ENCODE results near the gene SLC29A2. TPM values are rescaled to one million over a fixed set of nuclear protein-coding genes. Genes with fewer than 3 reads are reported as not detected.
"Not testable (repeated sequence)": the region's sequence is repeated elsewhere in the genome, so short reads cannot be mapped to it uniquely, and the experiment has no call there.

The SLC29A2 gene
- total RNA-seq, 1 experiment from 2014 or later, result not detected

DNA sequence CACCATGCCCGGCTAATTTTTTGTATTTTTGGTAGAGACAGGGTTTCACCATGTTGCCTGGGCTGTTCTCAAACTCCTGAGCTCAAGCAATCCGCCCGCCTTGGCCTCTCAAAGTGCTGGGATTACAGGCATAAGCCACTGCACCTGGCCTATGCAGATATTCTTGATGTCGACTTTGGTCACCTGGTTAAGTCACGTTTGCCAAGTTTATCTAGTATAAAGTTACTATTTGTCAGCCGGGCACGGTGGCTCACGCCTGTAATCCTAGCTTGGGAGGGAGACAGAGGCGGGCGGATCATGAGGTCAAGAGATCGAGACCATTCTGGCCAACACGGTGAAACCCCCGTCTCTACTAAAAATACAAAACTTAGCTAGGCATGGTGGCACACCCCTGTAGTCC lies 12.8 kb upstream of the SLC29A2 start:
- not testable (repeated sequence) for DNase-seq (ENCODE audit: low spot score)

DNA sequence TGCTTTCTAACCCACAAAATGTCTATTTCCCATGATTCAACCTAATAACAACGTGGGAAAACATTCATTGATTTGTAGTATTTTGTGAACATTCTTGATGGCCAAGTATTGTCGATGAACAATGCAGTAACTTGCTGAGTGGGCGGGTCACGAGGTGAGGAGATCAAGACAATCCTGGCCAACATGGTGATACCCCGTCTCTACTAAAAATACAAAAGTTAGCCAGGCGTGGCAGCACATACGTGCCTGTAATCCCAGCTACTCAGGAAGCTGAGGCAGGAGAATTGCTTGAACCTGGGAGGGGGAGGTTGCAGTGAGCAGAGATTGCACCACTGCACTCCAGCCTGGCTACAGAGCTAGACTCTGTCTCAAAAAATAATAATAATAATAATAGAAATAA lies 8.7 kb upstream of the SLC29A2 start:
- not testable (repeated sequence) for DNase-seq (ENCODE audit: low spot score)

DNA sequence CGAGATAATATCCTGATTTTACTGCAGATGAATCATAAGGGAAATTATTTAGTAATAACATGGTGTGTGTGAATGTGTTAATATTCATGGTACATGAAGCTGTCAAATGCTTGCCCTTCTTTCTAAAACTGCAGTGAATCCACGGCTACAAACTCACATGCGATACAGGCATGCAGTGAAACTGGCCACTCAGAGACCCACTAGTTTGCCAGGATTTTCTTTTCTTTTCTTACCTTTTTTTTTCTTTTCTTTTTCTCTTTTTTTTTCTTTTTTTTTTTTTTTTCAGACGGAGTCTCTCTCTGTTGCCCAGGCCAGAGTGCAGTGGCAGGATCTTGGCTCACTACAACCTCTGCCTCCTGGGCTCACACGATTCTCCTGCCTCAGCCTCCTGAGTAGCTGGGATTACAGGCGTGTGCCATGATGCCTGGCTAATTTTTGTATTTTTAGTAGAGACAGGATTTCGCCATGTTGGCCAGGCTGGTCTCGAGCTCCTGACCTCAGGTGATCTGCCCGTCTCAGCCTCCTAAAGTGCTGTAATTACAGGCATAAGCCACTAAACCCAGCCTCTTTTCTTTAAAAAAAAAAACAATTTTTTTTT lies 2.2 kb upstream of the SLC29A2 start:
- not testable (repeated sequence) for DNase-seq (ENCODE audit: low spot score)

DNA sequence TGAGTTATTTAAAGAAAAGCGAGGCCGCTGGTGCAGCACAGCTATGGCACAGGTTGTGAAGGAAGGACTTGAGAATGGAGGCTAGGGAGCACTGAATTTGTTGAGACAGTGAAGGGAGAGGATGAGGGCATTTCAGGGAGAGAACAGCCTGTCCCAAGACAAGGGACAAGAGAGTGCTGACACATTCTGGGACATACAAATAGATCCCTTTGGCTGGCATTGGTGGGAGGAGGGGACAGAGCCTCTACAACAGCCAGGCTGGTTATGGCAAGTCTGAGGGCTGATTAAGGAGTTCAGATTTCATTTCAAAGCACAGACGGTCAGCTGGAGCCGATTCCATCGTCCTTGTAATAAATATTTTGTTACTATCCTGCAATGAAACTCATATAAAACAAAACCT lies 1.7 kb upstream of the SLC29A2 start:
- no peak for DNase-seq (ENCODE audit: low spot score)

DNA sequence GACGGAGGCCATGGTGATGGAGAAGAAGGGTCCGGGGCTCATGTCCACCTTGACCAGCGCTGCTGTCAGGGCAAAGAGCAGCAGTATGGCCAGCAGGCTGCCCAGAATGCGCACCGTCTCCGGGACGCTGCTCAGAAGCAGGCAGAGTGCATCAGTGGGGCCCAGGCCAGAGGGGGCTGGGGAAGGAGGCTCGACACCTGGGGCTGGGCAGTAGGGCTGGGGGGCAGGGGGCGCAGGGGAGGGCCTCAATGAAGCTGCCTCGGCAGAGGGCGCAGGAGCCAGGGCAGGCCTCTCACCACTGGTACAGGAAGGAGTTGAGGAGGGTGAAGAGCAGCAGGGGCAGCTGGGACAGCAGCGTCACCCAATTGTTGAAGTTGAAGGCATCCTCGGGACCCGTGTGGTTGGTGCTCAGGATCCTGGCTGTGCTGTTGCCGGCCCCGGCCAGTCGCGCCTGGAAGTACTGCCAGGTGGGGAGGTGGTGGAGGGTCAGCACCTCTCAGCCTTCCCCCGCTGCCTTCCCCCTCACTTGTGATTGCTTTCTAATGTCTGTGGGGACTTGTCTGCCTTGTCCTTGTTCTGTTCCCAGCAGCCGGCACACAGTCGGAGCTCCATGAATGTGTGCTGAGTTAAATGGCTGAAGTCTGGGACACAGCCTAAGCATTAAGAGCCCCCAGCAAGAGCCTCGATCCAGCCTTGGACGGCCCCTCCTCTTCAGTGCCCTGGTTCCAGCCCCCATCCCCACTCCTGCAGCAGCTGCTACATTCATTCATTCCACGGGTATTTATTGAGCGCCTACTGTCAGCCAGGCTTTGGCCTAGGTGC lies 2.3 kb downstream of the SLC29A2 start:
- DNase-seq (ENCODE audit: low spot score), result no peak

DNA sequence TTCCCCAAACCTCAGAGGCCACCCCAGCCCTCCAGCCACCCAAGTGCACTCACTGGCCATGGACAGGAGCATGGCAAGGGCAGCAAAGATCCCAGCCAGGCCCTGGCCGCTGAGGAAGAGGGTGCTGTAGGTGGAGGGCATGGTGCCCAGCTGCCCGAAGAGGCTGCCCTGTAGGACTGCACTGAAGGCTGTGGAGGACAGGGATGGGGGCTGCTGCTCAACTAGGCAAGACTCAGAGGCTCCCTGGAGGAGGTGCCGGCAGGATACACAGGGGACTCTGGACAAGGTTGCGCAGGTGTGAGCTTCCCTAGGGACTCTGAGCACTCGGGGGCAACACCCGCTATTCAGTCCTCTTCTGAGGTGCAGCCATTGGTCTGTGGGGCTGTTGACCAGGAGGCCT lies 3.1 kb downstream of the SLC29A2 start:
- DNase-seq (ENCODE audit: low spot score), result no peak

DNA sequence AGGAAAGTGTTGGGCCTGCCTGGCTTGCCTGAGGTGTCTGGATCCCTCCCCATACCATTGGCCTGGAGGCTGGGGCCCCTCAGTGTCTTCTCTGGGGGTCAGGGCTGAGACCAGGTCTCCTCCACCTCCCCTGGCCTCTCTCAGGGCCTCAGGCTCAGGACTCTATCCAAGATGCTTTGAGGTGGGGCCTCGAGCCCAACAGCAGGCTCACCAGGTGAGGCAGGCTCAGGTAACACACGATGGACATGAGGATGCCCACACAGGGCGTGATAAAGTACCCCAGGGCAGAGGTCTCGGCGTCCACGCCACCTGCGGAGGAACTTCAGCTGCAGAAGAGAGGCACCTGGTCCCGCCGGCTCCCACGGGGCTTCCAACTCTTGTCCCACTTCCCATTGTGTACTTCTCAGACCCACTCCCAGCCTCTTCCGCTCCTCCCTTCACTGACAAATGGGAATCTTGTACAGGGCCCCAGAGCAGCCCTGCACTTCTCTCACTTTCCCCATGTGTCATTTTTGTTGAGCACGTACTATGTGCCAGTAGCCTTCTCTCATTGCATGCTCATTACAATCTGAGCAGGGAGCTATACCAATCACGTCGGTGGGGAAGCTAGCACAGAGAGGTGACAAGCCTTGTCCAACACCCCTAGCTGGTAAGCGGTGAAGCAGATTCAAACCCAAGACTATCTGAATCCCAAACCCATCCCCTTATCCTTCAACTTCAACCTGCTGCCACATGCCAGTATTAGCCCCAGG lies 3.8 kb downstream of the SLC29A2 start:
- DNase-seq (ENCODE audit: low spot score), result no peak

DNA sequence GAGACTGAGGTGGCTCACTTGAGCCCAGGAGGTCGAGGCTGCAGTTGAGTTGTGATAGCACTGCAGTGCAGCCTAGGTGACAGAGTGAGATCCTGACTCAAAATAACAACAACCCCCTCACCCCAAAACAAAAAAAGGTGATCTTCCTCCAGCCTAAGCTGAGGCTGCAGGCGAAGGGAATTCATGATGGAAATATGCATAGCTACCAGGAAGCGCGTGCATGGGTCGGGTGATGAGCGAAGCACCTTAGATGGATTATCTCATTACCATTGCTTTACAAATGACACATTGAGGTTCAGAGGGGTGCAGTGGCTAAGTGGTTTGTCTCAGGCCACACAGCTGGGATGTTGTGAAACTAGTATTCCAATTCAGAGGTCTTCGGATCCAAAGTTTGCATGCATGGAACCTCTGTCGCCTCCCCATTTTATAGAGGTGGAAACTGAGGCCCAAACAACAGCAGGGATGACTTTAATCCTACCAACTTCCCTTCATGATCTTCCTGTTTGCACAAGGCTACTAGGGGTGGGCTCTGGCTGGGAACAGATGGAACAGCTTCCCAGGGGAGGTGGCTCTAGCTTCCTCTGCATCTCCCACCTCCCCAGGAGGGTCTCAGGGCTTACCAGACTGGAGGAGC lies 4.6 kb downstream of the SLC29A2 start:
- no peak for DNase-seq (ENCODE audit: low spot score)

DNA sequence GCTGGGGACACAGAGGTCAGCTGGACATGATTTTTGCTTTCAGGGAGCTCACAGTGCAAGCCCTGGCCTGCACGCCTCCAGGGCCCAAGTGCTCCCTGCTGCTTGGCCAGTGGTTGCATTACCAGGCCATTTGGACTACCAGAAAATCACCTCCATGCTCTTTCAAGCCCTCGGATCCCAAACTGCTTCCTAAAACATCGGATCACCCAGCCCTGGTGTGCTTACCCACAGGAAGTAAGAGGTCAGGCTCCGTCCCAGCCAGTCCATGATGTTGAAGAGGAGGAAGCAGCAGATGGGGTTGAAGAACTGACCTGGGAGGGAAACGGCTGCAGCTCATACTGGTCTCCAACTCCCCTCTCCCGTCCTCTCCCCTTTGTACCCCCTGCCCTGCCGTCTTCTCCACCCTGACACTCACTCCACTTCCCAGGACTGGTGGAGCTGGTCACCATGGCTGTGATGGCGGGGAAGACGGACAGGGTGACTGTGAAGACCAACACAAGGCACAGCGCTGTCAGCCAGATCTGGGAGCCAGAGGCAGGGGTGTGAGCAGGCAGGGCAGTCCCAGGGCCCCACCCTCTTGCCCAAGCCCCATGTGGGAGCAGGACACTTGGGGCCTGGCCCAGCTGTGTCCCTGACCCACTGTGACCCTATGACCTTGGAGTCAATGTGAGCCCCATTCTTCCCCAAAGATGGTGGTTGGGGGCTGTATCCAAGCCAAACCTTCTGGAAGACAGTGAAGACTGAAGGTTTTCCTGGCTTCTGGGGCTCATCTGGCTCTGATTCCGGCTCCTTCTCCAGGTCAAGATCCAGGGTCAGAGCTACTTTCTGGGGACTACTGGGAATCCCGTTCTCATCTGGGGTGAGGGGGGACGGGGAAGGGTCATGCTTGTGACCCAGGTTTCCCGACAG lies 5.6 kb downstream of the SLC29A2 start:
- DNase-seq (ENCODE audit: low spot score), result no peak

DNA sequence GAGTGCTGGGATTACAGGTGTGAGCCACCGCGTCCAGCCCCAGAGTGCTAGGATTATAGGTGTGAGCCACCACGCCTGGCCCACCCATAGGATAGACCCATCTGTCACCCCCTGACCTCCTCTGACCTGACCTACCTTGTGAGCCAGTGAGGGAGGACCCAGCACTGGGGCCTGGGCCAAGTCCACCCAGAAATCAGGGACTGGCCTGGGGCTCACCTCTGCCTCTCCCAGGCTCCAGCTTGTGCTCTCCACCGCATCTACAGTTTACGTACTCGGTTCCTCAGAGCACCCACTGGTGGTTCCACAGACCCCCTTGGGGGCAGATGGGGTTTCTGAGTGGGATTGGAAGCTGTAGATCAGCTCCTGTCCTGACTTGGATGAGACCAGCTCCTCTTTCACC lies 6.4 kb downstream of the SLC29A2 start:
- no peak for DNase-seq (ENCODE audit: low spot score)

DNA sequence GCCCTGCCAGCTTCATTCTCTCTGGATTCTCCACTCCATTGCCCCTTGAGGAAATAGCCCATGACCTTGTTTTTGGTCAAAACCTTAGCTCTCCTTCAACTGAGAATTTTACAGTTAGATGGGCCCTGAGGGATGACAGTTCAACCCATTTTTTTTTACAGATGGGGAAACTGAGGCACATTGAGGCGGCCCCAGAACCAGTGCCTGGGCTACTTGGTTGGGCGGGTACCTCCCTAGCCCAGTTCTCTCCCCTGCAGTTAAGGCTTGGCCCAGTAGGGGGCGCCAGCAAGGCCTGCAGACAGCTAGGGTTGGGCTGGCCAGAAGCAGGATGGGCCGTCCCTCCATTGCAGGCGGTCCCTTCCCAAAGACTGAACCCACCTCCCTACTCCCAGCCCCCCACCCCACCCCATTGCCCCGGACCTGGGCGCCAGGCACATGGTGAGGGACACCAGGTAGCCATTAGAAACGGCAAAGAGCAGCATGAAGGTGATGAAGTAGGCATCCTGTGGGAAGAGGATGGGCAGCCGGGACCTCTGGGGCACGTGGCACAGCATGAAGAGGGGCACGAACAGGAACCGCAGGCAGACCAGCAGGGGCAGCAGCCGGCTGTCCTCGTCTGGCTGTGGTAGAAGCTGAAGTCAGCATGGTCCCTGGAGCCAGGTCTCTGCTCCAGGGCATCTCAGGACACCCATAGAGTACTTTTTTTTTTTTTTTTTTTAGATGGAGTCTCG lies 7.6 kb downstream of the SLC29A2 start:
- no peak for DNase-seq (ENCODE audit: low spot score)

DNA sequence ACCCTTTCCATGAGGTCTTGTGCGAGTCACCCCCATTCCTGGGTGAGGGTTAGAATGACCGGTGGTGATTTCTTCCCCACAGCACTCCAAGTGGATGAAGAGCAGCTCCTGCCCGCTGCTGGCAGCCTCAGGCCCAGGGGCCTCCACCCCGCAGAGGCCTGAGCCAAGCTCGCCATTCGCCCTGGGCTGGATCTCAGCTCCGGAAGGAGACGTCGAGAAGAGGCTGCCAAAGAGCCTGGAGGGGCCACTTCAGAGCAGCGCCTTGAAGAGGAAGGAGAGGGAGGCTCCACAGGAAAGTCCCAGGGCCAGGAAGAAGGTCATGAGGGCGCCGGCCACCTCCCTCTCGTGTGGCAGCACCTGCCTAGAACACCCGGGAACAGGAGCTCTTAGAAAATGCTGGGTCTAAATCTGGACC lies 8.4 kb downstream of the SLC29A2 start:
- DNase-seq (ENCODE audit: low spot score), result no peak

DNA sequence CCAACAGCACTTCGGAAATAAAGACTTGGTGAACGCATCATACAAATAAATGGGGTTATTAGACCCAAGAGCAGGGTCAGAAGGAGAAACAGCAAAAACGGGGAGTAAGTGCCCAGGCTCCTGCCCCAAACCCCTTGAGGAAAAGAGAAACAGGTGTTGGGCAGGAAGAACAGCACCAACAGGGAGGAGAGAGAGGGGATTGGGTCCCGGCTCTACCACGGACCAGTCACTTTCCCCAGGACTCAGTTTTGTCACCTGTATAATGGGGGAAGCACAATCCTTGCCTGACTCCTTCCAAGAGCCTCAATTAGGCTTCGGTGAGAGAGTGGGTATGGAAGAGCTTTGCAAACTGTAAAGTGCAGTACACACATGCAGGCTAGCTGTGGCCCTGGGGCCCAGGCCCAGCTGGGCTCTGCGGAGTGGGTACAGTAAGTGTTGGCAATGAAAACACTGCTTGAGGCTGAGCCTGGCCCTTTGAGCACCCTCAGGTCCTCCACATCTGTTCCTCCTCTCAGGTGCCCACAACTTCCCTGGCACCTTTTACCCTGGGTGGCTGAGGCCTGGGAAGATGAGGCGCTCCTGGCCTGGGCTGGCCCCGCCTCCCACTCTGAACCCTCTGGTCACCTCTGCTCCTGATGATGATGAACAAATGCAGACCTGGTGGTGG lies 8.9 kb downstream of the SLC29A2 start:
- no peak for DNase-seq (ENCODE audit: low spot score)

DNA sequence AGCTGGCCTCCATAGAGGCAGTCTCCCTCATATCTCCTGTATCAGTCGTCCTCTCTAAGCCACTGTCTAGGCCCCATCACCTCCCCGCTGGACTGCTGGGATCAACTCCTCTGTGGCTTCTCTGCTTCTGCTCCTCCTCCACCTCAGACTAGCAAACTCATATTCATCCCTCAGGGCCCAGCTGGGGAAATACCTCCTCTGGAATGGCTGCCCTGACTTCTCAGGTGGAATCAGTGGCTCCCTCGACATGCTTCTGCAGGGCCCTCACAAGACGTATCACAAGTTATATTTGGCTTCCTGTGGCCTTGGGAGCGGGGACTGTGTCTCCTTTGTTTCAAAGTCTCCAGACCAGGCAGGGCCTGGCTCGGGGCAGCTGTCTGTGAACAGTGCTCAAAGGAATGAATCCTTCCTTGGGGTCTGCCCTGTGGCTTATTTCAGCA lies 10.0 kb downstream of the SLC29A2 start:
- no peak for DNase-seq (ENCODE audit: low spot score)

DNA sequence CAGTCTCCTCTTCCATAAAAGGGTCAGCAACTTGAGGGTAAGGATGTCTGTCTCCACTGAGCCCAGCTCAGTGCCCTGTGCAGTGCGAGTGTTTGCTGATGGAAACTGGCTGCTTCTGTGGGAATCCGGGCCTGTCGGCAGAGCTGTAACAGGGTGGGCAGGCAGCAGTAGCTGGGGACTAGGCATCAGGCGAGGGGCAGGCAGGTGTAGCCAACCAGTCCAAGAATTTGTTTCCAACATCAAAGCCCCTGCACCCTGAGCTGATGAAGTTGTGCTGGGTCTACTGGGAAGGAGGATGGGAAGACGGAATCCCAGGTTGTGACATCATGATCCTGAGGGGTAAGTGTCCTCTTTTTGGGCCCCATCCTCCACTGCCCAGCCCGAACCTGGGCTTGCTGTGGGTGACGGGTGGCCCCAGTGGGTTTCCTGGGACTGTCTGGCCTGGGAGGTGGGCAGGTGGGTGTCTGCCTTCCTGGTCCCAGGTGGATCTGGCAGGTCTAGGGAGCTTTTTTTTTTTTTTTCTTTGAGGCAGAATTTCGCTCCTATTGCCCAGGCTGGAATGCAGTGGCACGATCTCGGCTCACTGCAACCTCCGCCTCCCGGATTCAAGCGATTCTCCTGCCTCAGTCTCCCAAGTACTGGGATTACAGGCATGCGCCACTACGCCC lies 11.0 kb downstream of the SLC29A2 start:
- DNase-seq (ENCODE audit: low spot score), result no peak

DNA sequence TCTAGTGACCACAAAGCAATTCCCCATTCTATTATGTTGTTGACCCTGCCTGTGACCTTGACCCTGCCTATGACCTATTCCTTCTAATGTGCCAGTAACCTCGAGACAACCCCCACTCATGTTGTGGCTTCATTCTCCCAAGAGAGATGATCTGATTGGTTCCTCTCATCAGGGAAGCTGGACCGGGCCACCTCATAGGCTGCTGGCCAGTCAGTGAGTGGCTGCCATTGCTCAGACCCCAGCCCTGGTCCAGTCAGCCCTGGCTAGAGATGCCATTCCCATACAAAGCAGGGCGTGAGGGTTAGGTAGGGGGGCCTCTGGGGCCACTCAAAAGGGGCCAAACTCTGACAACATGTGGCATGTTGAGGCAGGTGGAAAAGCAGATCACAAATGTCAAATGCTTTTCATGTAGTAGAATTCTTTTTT lies 11.9 kb downstream of the SLC29A2 start:
- no peak for DNase-seq (ENCODE audit: low spot score)

DNA sequence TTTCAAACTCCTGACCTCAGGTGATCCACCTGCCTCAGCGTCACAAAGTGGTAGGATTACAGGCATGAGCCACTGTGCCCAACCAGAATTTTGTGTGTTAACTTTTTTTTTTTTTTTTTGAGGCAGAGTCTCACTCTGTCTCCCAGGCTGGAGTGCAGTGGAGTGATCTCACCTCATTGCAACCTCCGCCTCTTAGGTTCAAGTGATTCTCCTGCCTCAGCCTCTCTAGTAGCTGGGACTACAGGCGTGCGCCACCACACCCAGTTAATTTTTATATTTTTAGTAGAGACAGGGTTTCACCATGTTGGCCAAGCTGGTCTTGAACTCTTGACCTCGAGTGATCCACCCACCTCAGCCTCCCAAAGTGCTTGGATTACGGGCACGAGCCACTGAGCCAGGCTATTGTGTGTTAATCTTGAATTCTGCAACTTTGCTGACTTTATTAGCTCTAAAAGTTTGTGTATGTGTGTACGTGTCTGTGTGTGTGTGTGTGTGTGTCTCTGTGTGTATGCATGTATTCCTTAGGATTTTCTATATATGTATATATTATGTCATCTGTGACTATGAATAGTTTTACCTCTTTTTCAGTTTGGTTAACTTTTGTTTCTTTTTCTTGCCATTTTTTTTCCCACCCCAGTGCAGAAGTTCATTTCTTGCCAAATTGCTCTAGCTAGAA lies 20.9 kb downstream of the SLC29A2 start:
- DNase-seq (ENCODE audit: low spot score), result not testable (repeated sequence)

DNA sequence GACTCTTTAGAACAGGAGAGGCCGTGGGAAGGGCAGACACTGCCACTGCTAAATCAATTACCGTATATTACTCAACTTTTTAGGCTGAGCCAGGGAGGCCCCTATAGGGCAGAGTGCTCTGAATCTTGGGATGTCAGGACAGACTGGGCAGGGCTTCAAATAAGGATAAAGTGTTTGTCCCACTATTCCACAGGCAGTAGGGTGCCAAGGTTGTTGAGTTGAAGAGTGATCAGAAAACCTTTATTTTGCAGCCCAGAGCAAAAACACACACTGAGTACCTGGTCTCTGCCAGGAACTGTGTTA lies 22.5 kb downstream of the SLC29A2 start:
- no peak for DNase-seq (ENCODE audit: low spot score)
